GM18873 (cell line): Measurements from ENCODE around the gene CHD5.

ENCODE experiments used
- ATAC-seq: cut with Tn5 transposase; IDR thresholded peaks from one replicate; pipeline ENCODE4 v1.9.1; 2021; ENCODE audit warnings: mild to moderate bottlenecking, moderate library complexity, moderate number of reproducible peaks; ENCODE audit not compliant: unreplicated experiment, low FRiP score

Gene CHD5

GRCh38 chr1:6137758-6138157 lies 42.4 kb downstream of the CHD5 start:
- ATAC-seq = no peak

DNA sequence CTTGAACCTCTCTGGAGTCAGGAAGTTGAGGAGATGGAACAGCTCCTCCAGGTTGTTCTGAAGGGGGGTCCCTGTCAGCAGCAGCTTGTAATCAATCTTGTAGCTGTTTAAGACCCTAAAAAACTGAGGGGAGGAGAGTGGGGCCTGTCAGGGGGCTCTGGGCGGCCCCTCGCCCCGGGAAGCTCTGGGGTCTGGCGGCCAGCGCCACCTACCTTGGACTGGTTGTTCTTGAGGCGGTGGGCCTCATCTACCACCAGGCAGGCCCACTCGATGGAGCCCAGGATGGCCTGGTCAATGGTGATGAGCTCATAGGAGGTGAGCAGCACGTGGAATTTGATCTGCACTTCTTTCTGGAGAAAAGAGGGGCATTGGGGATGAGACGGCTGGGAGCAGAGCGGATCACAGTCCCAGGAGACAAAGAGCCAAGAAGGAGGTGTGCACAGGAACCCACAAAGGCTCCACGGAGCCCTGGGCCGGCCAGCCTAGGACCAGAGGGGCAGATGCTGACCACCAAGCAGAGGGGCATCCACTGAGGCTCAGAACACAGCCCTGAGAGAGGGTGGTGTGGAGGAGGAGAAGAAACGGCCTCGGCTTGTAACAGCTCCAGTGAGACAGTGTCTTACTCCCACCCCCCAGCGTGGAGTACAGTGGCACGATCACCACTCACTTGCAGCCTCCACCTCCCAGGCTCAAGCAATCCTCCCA lies 43.5 kb downstream of the CHD5 start:
- no peak for ATAC-seq

DNA sequence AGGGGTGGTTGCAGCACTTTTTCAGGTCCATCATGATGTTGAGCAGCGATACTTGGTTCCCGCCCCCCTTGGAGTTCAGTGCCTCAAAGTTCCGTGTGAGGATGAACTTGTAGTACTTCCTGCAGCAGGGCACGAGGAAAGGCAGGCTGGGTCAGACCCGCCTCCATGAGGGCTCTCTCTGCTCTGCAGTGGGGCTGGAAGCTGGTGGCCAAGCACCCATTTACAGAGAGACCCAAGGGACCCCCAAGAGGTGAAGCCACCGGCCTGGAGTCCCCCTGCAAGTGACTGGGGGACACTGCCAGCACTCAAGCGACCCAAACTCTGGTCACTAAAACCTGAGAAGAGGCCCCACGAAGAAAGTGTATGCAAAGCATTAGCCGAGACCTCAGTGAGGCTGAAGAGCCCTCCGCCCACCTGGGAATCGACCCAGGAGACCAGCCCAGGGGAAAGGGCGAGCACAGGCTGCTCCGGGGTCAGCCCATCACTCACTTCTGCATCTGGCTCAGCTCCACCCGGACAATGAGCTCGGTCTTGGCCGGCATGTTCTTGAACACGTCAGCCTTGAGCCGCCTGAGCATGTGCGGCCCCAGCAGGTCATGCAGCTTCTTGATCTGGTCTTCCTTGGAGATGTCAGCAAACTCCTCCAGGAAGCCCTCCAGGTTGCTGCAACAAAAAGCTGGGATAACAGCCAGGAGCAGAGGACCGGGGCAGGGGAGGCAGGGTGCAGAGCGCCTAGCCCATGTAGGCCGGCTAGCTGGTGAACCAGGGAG lies 45.2 kb downstream of the CHD5 start:
- no peak for ATAC-seq

DNA sequence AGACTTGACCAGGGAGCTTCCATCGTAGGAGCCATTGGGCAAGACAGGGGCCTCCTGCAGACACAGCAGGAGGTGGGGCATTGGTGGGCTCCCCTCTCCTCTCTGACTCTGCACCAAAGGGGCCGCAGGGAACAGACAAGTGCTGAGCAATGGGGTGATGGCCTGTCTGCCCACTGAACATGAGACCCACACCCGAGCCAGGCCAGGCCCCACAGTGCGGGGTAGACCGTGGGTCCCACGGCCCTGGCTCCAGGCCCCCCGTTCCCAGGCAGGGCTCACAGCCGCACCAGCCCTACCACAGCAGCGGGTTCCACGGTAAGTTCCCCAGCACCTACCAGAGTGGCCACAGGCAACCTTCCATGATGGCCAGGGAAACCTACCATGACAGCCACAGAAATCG lies 45.9 kb downstream of the CHD5 start:
- ATAC-seq = no peak

GRCh38 chr1:6133146-6133895 lies 46.8 kb downstream of the CHD5 start:
- ATAC-seq = no peak

DNA sequence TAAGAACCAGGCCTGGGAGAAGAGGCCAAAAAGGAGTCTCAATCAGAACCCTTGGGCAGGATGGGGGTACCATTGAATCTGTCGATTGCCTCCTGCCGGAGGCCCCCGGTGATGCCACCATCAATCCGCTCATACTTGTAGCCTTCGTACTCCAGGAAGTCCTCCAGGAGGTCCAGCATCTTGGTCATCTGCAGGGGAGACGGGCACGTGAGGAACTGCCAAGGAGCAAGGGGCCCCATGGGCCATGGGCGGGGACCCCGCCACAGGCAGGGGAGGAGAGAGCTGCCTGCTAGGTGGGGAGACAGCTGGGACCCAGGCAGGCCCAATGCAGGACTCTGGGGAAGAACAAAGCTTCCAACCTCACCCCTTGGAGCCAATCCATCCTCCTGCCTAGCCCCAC lies 48.6 kb downstream of the CHD5 start:
- no peak for ATAC-seq

- no peak for ATAC-seq
Measured at GRCh38 chr1:6130596-6130995, 49.5 kb downstream of the CHD5 start.

DNA sequence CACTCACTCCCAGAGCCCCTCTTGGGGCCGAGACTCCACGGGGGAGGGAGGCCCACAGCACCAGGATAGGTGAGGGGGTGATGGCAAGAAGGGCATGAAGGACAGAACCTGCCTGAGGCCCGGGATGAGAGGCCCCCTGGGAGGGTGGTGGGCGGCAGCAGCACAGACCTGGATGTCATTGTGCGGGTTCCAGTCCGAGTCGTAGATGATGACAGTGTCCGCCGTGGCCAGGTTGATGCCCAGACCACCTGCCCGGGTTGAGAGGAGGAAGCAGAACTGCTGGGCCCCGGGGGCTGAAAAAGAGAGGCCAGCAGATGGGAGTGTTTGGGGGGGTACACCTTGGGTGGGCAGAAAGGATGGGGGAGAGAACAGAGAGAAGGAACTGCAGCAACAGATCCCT lies 50.1 kb downstream of the CHD5 start:
- ATAC-seq = no peak

- ATAC-seq = no peak
Measured at GRCh38 chr1:6129313-6129712, 50.8 kb downstream of the CHD5 start.

DNA sequence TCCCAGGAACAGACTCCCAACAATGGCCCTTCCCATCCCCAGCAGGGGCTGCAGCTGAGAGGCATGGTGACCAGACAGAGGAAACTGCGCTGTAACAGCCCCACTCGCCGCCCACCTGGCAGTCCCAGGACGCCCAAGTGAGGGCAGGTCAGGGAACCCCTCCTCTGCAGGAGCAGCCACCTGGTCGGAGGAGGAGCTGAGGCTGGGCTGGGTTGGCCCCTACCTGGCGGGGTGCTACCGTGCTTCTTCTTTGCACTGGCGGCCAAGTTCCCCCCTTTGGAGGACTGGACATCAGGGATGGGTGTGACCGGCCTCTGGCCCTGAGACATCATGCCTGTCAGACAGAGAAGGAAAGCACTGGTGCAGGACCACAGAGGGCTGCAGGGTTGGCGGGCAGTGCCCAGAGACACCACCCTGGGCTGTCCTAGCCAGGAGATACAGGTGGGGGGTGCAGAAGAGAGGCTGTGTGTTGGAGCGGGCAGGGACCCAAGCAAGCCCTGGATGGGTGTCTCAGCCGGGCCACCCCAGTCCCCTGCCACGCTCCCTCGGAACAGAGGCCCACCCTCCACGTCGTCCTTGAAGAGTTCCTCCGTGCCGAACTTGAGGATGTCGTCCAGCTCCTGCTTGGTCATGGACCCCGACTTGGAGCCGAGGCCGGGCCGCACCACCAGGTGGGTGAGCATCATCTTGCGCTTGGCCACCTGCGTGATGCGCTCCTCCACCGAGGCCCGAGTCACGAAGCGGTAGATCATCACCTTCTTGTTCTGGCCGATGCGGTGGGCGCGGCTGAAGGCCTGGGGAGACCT lies 51.6 kb downstream of the CHD5 start:
- ATAC-seq = no peak

GRCh38 chr1:6127587-6128163 lies 52.4 kb downstream of the CHD5 start:
- ATAC-seq = no peak

- no peak for ATAC-seq
Measured at GRCh38 chr1:6126521-6127067, 53.5 kb downstream of the CHD5 start.

- ATAC-seq = no peak
Measured at GRCh38 chr1:6126028-6126427, 54.1 kb downstream of the CHD5 start.

- no peak for ATAC-seq
Measured at GRCh38 chr1:6125366-6125765, 54.8 kb downstream of the CHD5 start.

DNA sequence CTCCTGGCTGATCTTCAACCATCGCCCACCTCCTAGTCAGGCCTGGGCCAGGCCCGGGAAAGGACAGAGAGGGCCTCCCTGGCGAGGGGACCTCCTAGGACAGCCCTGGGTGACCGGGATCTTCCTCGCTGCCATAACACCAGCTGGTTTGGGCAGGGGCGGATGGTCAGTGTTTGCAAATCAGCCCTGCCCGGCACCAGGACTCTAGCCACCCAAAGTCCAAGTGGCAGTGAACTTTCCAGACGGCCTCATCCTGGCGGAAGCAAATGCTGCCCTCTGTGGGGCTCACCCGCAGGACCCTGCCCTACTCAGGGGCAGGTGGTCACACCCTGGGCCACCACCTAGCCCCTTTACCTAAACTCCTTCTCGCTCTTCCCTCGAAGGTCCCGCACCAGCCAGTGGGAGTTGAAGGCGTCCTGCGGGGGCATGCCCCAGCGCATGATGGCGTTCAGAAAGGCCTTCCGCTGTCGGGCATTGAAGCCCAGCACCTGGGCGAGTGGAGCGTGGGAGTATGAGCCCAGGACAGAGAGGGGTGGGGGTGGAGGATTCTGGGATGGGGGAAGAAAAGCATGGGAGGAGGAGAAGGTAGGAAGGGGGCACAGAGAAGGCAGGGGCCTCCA lies 55.3 kb downstream of the CHD5 start:
- no peak for ATAC-seq

DNA sequence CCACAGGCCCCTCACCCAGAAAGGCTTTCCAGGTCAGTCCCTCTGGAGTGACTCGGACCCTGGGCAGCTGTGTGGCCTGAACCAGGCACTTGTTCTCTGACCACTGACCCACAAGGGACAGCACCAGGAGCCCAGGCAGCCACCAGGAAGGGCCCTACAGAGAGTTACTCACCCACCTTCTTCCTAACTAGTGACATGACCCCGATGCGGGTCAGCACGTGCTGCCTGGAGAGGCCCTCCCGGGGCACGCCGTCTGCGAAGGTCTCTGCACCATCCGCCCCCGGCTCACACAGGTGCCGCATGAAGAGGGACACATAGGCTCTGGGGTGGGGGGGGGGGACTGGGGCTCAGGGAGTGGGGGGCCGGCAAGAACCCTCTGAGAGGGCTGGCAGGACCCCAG lies 55.8 kb downstream of the CHD5 start:
- ATAC-seq = no peak

DNA sequence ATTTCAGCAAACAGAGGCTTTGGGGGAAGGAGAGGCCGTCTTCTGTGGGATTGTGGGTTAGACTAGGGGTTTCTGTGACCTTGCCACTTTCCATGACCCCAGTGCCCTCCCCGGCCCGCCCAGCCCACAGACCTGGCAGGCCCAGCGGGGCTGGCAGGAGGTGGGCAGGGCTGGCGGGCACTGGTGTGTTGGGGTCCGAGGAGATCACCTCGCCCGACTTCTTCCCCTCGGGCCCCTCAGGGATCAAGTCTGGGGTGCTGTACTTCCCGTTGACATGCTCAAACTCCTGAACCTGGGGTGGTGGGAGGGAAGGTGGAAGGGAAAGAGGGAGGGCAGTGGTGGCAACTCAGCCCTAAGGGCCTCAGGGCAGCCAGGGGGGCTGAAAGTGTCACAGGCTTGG lies 56.3 kb downstream of the CHD5 start:
- no peak for ATAC-seq

GRCh38 chr1:6123083-6123482 lies 57.0 kb downstream of the CHD5 start:
- ATAC-seq = no peak

DNA sequence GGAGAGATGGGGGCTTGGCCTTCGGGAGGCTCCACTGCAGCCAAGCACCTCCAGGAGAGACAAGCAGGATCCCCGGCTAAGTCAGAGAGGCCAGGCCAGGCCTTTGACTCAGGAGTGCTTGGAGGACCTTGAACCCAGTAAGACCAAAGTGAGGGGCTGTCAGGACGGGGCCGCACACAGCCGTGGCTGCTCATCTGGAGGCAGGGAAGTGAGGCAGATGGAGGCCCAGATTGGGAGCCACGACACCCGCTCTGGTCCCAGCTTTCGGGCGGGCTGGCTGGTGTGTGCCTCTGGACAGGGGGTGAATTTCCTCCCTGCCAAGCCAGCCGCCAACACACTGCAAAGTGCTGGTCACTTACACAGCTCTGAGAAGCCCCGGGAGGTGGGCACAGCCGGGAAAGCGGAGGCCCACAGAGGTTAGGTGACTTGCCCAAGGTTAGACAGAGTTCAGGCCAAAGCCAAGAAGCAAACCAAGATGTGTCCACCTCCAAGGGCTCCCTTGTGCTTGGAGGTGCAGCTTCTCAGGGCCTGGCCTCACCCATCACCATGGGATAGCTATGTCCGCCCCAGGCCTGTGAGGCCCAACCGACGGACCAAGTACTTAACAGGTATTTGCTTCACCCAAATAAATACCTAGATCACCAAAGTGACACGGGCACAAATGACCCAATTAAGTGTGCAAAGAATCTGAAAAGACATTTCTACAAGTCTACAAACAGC lies 58.3 kb downstream of the CHD5 start:
- ATAC-seq = no peak
